Measurements from ENCODE around the gene PCDH19.

DNA sequence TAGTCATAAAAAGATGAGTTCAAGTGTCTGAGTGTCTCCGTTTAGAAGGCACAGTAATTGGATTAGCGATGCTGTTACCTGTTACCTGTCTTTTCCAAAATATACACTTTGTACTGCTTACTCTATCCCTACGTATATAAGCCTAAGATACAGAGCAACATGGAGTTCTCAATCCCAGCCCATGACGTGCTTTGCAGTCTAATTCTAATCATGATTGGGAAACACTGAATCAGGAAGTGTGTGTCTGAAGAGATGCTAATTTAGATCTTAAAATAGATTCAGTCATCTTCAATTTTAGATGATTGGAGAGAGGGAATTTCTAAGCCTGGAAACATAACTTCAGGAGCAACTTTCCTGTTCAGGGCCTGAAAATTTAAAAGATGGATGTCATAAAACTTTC is 115.1 kb downstream of the PCDH19 start:
- TF ChIP-seq CTCF (IDR thresholded peaks at IDR 0.05) (no peak), POLR2A (IDR thresholded peaks at IDR 0.05) (no peak)

Measured in adrenal gland (tissue), 5 donors.